ENCODE measurements around the gene IGIP. TPM values are rescaled to one million over a fixed set of nuclear protein-coding genes. Genes with fewer than 3 reads are reported as not detected.

IGIP gene
- total RNA-seq, 2 donors from 2014 or later = 24.2 to 25.9 TPM

DNA sequence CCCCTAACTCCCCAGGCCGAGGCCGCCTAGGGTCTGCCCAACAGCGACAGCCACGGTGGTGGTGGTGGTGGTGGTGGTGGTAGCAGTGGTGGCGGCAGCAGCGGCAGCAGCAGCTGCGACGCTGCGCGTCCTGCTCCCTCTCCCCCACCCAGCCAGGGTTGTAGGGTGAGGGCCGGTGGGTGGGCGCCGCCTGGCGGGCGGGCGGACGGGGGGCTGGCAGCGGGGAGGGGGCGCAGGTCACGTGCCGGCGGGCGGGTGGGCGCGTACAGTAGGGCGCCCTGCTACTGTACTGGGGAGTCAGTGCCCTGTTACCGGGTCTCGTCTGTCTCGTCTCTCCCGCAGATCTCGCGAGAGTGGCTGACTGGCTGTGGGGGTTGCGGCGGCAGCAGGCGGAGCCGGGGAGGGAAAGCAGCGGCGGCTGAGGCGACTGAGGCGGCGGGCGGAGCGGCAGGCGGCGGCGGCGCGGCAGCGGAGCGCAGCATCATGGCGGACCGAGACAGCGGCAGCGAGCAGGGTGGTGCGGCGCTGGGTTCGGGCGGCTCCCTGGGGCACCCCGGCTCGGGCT is 12.0 kb upstream of the IGIP start, which contains the start of gene PURA:
Gene PURA, plus strand, starts transcription at position 411 of the 565 bp plus-strand sequence. Its CDS starts 73 bp downstream, at position 484.
- DNase-seq (ENCODE audit: low spot score) (peak; percentile 88), ATAC-seq (ENCODE audit: insufficient number of reproducible peaks, low FRiP score, low read depth) (peak; percentile 46)
- Histone ChIP-seq H3K4me1 (ENCODE audit: control insufficient read depth in 1 of 2, low read depth in 2 of 2) (peaks cover 41 to 80% of the 10 kb centered on the region in 2 donors), H3K27me3 (replicated peaks; ENCODE audit: insufficient read depth) (no peaks in the 10 kb centered on the region), H3K4me3 (peak within 1 kb of the TSS; percentile 94), H3K36me3 (no peaks in the 10 kb centered on the region), H3K27ac (peak within 1 kb of the TSS; percentile 81 to 84), H3K9me3 (no peaks in the 10 kb centered on the region)
- TF ChIP-seq, protein P1, sequence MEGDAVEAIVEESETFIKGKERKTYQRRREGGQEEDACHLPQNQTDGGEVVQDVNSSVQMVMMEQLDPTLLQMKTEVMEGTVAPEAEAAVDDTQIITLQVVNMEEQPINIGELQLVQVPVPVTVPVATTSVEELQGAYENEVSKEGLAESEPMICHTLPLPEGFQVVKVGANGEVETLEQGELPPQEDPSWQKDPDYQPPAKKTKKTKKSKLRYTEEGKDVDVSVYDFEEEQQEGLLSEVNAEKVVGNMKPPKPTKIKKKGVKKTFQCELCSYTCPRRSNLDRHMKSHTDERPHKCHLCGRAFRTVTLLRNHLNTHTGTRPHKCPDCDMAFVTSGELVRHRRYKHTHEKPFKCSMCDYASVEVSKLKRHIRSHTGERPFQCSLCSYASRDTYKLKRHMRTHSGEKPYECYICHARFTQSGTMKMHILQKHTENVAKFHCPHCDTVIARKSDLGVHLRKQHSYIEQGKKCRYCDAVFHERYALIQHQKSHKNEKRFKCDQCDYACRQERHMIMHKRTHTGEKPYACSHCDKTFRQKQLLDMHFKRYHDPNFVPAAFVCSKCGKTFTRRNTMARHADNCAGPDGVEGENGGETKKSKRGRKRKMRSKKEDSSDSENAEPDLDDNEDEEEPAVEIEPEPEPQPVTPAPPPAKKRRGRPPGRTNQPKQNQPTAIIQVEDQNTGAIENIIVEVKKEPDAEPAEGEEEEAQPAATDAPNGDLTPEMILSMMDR (IDR thresholded peaks at IDR 0.05) = no peak

DNA sequence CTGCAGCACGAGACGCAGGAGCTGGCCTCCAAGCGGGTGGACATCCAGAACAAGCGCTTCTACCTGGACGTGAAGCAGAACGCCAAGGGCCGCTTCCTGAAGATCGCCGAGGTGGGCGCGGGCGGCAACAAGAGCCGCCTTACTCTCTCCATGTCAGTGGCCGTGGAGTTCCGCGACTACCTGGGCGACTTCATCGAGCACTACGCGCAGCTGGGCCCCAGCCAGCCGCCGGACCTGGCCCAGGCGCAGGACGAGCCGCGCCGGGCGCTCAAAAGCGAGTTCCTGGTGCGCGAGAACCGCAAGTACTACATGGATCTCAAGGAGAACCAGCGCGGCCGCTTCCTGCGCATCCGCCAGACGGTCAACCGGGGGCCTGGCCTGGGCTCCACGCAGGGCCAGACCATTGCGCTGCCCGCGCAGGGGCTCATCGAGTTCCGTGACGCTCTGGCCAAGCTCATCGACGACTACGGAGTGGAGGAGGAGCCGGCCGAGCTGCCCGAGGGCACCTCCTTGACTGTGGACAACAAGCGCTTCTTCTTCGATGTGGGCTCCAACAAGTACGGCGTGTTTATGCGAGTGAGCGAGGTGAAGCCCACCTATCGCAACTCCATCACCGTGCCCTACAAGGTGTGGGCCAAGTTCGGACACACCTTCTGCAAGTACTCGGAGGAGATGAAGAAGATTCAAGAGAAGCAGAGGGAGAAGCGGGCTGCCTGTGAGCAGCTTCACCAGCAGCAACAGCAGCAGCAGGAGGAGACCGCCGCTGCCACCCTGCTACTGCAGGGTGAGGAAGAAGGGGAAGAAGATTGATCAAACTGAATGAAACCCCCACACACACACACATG is 11.2 kb upstream of the IGIP start:
- peak overlapping the region; percentile 94 for H3K4me3 ChIP-seq
- TF ChIP-seq, protein P1 (IDR thresholded peaks at IDR 0.05) = no peak
- no peaks in the 10 kb centered on the region for H3K27me3 ChIP-seq (replicated peaks; ENCODE audit: insufficient read depth)
- H3K4me1 ChIP-seq (ENCODE audit: control insufficient read depth in 1 of 2, low read depth in 2 of 2) = peaks cover 38 to 77% of the 10 kb centered on the region in 2 donors
- H3K36me3 ChIP-seq = no peaks in the 10 kb centered on the region
- H3K27ac ChIP-seq = peak overlapping the region; percentile 81 to 84
- DNase-seq (ENCODE audit: low spot score) (no peak), ATAC-seq (ENCODE audit: insufficient number of reproducible peaks, low FRiP score, low read depth) (no peak)
- H3K9me3 ChIP-seq = no peaks in the 10 kb centered on the region

DNA sequence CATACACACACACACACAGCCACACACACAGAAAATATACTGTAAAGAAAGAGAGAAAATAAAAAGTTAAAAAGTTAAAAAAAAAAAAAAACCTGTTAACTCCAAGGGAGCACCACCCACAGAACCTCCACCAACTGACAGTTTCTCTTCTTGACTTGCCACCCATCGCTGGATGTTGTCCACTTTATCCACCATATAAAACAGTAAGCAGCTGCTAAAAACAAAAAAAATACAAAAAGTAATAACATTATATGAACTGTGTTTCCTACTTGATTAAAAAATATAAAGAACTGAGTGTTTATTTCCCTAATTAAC is 10.6 kb upstream of the IGIP start:
- DNase-seq (ENCODE audit: low spot score) = no peak
- no peak overlapping the region for H3K27ac ChIP-seq
- H3K4me1 ChIP-seq (ENCODE audit: control insufficient read depth in 1 of 2, low read depth in 2 of 2) = peaks cover 38 to 71% of the 10 kb centered on the region in 2 donors
- H3K9me3 ChIP-seq = no peaks in the 10 kb centered on the region
- H3K4me3 ChIP-seq = peak overlapping the region; percentile 94
- TF ChIP-seq, protein P1 (IDR thresholded peaks at IDR 0.05) = no peak
- no peak for ATAC-seq (ENCODE audit: insufficient number of reproducible peaks, low FRiP score, low read depth)
- no peaks in the 10 kb centered on the region for H3K36me3 ChIP-seq
- H3K27me3 ChIP-seq (replicated peaks; ENCODE audit: insufficient read depth) = no peaks in the 10 kb centered on the region

DNA sequence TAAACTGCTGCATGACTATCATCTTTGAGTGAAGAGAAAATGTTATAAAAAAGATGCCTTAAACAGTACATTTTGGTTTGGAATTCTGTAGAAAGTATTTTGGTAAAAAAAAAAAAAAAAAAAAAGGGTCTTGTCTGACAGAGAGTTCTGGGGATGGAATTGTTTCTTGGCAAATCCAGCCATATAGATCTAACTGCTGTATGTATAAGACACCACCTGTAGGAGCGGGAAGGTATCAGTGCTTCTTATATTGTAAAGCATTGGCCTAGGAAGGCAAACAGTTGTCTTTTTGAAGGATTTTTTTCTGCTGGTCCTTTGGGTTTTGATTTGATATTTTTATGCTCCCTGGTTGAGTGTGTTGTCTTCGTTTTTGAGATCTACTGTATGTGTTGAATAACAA is 9.0 kb upstream of the IGIP start:
- H3K36me3 ChIP-seq = no peaks in the 10 kb centered on the region
- peaks cover 39 to 64% of the 10 kb centered on the region in 2 donors for H3K4me1 ChIP-seq (ENCODE audit: control insufficient read depth in 1 of 2, low read depth in 2 of 2)
- DNase-seq (ENCODE audit: low spot score) (no peak), ATAC-seq (ENCODE audit: insufficient number of reproducible peaks, low FRiP score, low read depth) (no peak)
- no peaks in the 10 kb centered on the region for H3K9me3 ChIP-seq
- no peak overlapping the region for H3K27ac ChIP-seq
- TF ChIP-seq, protein P1 (IDR thresholded peaks at IDR 0.05) = no peak
- H3K27me3 ChIP-seq (replicated peaks; ENCODE audit: insufficient read depth) = no peaks in the 10 kb centered on the region
- H3K4me3 ChIP-seq = no peak overlapping the region

DNA sequence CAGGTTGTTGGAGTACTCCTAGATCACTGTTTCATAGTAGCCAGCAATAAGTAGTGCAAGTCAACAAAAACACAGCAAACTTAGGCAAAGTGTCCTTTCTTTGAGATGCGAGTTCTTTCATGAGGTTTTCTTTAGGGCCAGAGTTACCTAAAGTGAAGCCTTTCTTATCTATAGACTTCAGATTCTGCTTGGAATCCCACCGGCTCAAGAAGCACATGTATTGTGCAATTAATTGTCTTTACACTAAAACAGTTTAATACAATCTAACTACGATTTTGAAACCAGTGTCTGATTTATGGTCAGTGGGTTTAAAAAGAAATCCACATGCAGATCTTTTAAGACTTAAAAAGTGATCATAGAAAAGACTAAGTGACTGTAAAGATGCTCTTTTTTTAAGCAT is 8.2 kb upstream of the IGIP start:
- DNase-seq (ENCODE audit: low spot score) (no peak), ATAC-seq (ENCODE audit: insufficient number of reproducible peaks, low FRiP score, low read depth) (no peak)
- Histone ChIP-seq H3K4me1 (ENCODE audit: control insufficient read depth in 1 of 2, low read depth in 2 of 2) (peaks cover 31 to 56% of the 10 kb centered on the region in 2 donors), H3K4me3 (no peak overlapping the region), H3K27me3 (replicated peaks; ENCODE audit: insufficient read depth) (no peaks in the 10 kb centered on the region), H3K36me3 (no peaks in the 10 kb centered on the region), H3K27ac (no peak overlapping the region), H3K9me3 (no peaks in the 10 kb centered on the region)
- TF ChIP-seq, protein P1 (IDR thresholded peaks at IDR 0.05) = no peak

Data from thoracic aorta (tissue), 2 donors.